Mucosa of gallbladder (tissue), 1 donor: ENCODE data around the gene LSM14A. TPM values are rescaled to one million over a fixed set of nuclear protein-coding genes. Genes with fewer than 3 reads are reported as not detected.

Source experiments
- total RNA-seq: library from RNA; stranded (reverse); gene quantifications from one replicate; pipeline ENCODE4 v1.2.1, GENCODE V29; 2021
- donor health status: DM: no; HTN: no; CAD: no.

LSM14A gene
- total RNA-seq, 1 donor from 2014 or later = 91.3 TPM

Other genes with a start within 250 kb of the LSM14A start
- 27.7 TPM for gene GARRE1, start 82.0 kb downstream of the LSM14A start, total RNA-seq
- gene GPI, start 192.7 kb downstream of the LSM14A start, total RNA-seq = 406 TPM
- 5.7 TPM for gene PDCD2L, start 231.9 kb downstream of the LSM14A start, total RNA-seq